NCI-H526 treated with DMSO at 0.1 percent for 48 hours (cell line): ENCODE measurements around the gene TLCD3B.

Experiments used
- DNase-seq: peaks from one replicate; lab custom pipeline; 2025; lab: John Stamatoyannopoulos, UW

TLCD3B gene

DNA sequence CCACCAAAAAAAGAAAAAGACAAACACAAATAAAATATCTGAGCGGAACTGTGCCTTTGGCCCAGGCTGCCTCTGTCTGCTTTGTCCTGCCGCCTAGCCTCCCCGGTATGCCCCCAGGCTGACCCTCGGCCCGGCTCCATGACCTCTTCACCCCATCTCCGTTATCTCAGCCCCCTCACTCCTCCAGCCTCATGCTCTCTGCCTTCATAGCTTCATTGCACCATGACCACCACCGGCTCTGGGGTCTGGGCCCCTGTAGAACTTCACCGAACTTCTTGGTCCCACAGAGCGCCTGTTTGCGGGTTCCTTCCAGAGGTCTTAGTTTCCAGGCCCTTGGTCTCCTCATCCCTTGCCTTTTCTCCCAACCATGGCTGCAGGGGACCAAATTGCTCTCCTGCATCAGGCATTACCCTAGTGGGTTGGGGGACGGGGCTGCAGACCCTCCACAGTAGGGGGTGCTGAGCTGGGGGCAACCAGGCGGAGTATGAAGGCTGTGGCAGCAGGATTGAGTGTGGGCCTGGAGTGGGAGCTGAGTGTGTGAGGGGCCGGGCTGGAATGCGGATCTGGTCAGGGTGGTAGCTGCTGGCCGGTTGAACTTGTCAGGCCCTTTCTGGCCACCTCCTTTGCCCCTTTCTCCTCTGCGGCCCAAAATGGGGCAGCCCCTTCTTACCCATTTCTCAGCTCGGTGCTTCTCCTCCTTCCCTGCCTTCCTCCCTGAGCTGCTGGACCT lies 42.6 kb downstream of the TLCD3B start:
- no peak for DNase-seq

DNA sequence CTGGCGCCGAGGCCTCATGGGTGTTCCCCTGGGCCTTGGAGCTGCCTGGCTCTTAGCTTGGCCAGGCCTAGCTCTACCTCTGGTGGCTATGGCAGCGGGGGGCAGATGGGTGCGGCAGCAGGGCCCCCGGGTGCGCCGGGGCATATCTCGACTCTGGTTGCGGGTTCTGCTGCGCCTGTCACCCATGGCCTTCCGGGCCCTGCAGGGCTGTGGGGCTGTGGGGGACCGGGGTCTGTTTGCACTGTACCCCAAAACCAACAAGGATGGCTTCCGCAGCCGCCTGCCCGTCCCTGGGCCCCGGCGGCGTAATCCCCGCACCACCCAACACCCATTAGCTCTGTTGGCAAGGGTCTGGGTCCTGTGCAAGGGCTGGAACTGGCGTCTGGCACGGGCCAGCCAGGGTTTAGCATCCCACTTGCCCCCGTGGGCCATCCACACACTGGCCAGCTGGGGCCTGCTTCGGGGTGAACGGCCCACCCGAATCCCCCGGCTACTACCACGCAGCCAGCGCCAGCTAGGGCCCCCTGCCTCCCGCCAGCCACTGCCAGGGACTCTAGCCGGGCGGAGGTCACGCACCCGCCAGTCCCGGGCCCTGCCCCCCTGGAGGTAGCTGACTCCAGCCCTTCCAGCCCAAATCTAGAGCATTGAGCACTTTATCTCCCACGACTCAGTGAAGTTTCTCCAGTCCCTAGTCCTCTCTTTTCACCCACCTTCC lies 43.5 kb downstream of the TLCD3B start:
- DNase-seq, result no peak

DNA sequence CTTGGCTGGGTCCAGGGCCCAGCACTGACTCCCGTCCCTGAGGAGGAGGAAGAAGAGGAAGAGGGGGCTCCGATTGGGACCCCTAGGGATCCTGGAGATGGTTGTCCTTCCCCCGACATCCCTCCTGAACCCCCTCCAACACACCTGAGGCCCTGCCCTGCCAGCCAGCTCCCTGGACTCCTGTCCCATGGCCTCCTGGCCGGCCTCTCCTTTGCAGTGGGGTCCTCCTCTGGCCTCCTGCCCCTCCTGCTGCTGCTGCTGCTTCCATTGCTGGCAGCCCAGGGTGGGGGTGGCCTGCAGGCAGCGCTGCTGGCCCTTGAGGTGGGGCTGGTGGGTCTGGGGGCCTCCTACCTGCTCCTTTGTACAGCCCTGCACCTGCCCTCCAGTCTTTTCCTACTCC lies 44.1 kb downstream of the TLCD3B start:
- no peak for DNase-seq

DNA sequence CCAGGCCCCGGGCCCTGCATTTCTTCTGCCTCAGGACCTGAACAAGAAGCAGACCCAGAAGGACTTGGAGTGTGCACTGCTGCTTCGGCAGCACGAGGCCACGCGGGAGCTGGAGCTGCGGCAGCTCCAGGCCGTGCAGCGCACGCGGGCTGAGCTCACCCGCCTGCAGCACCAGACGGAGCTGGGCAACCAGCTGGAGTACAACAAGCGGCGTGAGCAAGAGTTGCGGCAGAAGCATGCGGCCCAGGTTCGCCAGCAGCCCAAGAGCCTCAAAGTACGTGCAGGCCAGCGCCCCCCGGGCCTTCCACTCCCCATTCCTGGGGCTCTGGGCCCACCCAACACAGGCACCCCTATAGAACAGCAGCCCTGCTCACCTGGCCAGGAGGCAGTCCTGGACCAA lies 44.8 kb downstream of the TLCD3B start:
- no peak for DNase-seq

DNA sequence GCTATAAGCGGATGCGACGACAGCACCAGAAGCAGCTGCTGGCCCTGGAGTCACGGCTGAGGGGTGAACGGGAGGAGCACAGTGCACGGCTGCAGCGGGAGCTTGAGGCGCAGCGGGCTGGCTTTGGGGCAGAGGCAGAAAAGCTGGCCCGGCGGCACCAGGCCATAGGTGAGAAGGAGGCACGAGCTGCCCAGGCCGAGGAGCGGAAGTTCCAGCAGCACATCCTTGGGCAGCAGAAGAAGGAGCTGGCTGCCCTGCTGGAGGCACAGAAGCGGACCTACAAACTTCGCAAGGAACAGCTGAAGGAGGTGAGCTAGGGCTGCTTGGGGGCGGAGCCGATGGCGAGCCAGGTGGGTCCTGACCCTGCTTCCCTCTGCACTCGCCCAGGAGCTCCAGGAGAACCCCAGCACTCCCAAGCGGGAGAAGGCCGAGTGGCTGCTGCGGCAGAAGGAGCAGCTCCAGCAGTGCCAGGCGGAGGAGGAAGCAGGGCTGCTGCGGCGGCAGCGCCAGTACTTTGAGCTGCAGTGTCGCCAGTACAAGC lies 45.7 kb downstream of the TLCD3B start:
- no peak for DNase-seq

DNA sequence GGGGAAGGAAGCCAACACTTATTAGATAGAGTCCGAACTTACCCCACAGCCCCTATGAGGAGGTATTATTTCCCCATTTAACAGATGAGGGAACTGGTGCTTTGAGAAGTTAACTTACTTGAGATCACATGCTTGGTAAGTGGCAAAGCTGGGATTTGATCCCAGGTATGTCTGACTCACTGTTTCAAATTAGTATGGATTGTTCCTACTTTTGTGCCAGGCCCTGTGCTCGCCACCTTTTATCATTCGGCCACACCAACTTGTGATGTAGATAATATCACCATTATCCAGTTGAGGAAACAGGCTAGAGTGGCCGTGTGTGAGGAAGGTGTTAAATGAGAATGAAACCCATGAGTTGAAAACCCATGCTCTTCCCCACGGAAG lies 46.3 kb downstream of the TLCD3B start:
- DNase-seq, result no peak

DNA sequence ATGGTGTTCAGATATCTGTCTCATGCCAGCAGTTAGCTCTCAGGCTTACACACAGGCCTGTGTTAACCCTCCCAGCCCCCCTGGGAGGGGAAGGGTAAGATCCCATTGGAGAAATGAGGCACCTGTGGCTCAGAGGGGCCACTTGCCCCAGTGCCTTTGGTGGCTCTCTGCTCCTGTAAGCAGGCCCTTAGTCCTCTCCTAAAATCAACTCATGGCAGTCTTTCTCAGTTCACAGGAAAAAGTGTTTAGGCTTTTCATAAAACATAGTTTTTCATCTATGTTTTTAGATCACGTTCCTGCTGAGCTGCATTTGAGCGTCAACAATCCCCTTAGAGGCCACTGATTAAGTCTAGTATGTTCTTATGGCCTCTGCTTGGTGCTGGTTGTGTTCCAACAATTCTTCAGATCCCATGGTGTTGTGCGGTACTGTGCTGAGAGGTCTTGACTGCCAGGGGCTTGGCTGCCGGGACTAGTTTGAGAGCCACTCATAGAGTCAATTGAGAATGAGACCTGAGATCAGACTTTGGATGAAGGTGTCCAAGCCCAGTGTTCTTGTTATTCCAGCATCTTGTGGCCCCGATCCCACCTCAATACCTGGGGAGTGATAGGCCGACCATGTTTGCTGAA lies 46.8 kb downstream of the TLCD3B start:
- no peak for DNase-seq

DNA sequence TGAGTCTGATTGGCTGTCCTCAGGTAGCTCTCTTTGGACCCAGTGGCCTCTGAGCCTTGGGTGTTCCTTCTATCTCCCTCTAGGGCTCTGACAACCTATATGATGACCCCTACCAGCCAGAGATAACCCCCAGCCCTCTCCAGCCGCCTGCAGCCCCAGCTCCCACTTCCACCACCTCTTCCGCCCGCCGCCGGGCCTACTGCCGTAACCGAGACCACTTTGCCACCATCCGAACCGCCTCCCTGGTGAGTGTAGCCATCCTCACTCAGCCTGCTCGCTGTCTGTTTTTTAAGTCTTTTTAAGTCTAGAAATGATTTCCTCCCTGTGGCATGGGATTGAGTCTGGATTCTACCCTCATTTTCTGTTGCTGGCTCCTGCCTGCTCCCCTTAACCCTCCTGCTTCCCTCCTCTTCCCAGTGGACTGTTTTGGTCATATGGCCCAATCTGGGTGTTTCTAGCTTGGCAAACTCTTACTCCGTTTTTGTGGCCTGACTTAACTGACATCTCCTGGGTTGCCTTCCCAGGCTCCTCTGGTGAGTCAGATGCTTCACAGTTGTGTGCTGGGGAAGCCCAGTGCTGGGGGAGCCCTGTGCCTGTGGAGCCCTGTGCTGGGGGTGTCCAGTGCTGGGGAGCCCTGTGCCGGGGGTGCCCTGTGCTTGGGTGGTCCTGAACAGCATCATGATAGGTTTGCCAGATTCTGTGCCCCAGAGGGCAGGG lies 47.5 kb downstream of the TLCD3B start:
- DNase-seq, result no peak

DNA sequence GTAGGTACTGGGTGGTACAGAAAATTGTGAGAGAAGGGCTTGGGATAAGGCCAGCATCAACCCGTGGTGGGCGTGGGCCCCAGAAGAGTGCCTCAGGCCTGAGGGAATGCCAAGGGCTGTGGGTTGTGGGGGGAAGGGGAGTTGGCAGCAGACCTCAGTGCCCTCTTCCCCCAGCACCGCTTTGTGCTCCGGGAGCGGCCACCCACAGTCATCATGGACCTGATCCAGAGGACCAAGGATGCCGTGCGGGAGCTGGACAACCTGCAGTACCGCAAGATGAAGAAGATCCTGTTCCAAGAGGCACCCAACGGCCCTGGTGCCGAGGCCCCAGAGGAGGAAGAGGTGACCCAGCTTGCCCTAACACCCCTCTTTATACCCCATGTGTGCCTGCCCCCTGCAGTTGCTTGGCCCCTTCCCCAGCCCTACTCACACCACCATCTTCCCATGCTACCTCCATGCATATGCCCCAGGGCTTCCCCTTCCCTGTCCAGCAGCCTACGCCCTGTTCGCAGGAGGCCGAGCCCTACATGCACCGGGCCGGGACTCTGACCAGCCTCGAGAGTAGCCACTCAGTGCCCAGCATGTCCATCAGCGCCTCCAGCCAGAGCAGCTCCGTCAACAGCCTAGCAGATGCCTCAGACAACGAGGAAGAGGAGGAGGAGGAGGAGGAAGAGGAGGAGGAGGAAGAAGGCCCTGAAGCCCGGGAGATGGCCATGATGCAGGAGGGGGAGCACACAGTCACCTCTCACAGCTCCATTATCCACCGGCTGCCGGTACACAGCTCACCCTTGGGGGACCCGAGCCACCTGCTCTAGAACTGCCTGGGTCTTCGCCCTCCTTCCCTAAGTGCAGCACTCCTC lies 48.3 kb downstream of the TLCD3B start:
- DNase-seq, result no peak

DNA sequence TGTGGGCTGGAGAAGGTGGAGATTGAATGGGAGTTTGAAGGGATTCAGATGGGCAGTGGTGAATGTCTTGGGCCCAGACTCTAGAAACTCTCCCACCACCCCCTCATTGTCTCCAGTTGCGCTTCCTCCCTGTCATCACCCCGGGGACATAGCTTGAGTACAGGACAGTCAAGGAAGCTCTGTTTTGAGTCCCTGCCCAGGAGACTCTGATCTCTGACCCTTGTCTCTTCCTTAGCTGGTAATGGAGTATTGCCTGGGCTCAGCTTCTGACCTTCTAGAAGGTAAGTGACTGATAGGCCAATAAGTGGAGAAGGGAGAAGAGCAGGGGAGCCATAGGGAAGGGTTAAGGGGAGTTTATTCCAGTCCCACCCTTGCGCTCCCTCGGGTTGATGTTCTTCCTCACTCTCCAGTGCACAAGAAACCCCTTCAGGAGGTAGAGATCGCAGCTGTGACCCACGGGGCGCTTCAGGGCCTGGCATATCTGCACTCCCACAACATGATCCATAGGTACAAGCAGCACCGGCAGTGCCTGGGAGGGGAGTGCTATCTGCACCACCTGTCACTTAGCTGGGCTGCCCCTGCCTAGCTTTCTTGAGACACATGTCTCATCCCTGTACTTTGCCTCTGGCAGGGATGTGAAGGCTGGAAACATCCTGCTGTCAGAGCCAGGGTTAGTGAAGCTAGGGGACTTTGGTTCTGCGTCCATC lies 52.4 kb downstream of the TLCD3B start:
- DNase-seq, result no peak

DNA sequence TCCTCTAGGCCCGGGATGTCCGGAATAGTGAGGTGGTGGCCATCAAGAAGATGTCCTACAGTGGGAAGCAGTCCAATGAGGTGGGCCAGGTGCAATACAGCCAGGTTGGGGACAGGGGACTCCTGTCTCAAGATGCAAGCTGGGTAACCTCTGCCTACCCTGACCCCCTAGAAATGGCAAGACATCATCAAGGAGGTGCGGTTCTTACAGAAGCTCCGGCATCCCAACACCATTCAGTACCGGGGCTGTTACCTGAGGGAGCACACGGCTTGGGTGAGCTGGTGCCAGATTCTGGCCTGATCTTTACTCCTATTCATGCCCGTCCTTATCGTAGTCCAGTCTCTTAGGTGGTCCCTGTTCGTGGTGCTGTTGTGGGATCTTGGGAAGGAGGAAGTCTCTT lies 53.0 kb downstream of the TLCD3B start:
- no peak for DNase-seq

DNA sequence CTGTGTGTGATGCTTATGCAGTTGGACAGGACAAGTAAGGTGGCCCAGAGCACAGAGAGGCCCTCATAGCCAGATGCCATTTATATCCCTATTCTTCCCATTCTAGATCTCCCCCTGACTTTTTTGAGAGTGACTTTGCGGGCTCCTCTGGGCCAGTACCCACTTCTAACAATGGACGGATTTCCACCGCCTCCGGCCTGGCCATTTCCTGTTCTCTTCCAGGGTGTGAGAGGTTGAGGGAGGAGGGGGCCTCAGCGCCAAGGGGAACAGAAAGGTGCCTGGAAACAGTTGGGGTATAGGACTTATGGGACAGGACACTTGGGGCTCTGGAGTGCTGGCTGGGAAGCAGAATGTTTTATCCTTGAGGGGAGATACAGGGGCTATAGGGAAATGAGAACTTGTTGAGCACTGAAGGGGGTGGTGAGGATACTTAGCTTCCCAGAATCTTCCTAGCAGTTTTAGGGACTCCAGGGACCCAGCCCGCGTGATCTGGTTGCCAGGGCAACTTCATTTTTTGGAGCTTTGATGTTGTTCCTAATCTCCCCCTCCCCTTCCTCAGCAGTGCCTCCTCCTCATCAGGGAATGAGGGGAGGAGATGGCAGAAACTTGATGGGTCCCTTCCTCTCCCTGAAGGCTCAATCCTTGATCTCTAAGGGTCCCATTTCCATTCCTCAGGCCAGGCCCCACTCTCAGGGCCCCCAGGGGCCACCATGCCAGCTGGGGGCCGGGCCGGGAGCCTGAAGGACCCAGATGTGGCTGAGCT lies 53.8 kb downstream of the TLCD3B start:
- no peak for DNase-seq

DNA sequence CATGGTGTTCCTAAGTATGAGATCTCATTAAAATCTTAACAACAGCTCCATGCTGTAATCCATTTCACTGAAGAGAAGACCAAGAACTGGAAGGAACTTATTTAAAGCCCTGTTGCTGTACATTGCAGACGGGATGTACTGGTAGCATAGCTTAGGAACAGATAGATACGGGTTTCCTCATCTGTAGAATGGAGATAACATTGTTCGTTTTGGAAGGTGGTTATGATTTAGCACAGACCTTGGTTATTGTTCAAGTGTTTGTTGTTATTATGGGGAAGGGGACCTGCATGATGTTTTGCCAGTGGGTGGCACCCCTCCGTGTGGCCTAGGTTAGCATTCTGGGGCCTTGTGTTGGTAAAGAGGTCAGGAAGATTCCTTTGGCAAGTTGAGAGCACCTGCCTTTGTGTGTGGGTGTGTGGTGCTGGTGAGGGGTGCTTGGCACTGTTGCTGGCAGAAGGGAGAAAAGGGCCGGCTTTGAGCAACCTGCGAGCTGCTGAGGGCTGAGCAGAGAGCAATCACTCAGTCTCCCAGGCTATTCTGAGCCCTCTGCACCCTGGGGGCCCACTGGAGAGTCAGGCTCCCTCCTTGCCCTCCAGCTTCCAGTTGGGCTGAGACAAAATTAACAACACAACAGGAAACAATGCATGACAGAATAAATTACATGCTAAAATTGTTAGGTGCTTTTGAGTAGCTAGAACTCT lies 55.1 kb downstream of the TLCD3B start:
- DNase-seq, result no peak

DNA sequence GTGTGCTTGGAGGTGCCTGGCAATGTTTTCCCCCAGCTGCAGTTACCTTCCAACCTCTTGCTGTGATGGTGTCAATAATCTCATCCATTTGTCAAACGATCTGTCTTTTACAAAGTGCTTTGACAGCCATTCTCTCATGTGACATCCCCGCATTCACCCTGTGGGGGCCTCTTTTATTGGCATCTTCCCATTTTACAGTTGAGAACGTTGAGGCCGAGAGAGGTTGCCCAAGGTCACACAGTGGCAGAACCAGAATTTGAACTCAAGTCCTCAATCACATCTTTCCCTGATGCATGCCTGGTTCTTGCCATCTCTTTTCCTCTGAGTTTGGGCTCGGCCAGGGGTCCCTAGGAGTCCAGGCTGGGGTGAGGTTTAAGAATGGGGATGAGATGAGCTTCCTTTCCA lies 55.9 kb downstream of the TLCD3B start:
- no peak for DNase-seq
